GM06990 (cell line): ENCODE results near the gene NSD2.
"Not testable (repeated sequence)": the region's sequence is repeated elsewhere in the genome, so short reads cannot be mapped to it uniquely, and the experiment has no call there.

Source experiments
- DNase-seq: peaks from one replicate; pipeline ENCODE4 v3.0.0-alpha.2; 2011; ENCODE audit not compliant: insufficient read length; ENCODE audit errors: extremely low read depth
- H3K27me3 ChIP-seq: replicated peaks from 2 replicates; pipeline ENCODE4 v1.6.0; 2011; ENCODE audit warnings: low read length; ENCODE audit not compliant: control insufficient read depth, insufficient read depth
- H3K36me3 ChIP-seq: 2 replicates; pipeline ENCODE4 v1.5.1; 2011; ENCODE audit warnings: low read length; ENCODE audit not compliant: control insufficient read depth, insufficient read depth
- H3K4me3 ChIP-seq: replicated peaks from 2 replicates; pipeline ENCODE4 v1.5.1; 2011; ENCODE audit warnings: low read depth, mild to moderate bottlenecking, control low read depth, low read length
- TF ChIP-seq, protein P1 (sequence below): IDR thresholded peaks from 2 replicates; pipeline ENCODE4 v1.5.1; 2011; ENCODE audit warnings: low read length, control low read depth, mild to moderate bottlenecking, inconsistent platforms; ENCODE audit not compliant: insufficient read depth, poor library complexity, severe bottlenecking

NSD2 gene

GRCh38 chr4:1991596-1992434 lies 120.6 kb downstream of the NSD2 start:
- no peak for DNase-seq
- TF ChIP-seq, protein P1, sequence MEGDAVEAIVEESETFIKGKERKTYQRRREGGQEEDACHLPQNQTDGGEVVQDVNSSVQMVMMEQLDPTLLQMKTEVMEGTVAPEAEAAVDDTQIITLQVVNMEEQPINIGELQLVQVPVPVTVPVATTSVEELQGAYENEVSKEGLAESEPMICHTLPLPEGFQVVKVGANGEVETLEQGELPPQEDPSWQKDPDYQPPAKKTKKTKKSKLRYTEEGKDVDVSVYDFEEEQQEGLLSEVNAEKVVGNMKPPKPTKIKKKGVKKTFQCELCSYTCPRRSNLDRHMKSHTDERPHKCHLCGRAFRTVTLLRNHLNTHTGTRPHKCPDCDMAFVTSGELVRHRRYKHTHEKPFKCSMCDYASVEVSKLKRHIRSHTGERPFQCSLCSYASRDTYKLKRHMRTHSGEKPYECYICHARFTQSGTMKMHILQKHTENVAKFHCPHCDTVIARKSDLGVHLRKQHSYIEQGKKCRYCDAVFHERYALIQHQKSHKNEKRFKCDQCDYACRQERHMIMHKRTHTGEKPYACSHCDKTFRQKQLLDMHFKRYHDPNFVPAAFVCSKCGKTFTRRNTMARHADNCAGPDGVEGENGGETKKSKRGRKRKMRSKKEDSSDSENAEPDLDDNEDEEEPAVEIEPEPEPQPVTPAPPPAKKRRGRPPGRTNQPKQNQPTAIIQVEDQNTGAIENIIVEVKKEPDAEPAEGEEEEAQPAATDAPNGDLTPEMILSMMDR: no peak
- H3K4me3 ChIP-seq: no peak overlapping the region
- peaks cover 11% of the 10 kb centered on the region for H3K36me3 ChIP-seq
- H3K27me3 ChIP-seq: no peaks in the 10 kb centered on the region

DNA sequence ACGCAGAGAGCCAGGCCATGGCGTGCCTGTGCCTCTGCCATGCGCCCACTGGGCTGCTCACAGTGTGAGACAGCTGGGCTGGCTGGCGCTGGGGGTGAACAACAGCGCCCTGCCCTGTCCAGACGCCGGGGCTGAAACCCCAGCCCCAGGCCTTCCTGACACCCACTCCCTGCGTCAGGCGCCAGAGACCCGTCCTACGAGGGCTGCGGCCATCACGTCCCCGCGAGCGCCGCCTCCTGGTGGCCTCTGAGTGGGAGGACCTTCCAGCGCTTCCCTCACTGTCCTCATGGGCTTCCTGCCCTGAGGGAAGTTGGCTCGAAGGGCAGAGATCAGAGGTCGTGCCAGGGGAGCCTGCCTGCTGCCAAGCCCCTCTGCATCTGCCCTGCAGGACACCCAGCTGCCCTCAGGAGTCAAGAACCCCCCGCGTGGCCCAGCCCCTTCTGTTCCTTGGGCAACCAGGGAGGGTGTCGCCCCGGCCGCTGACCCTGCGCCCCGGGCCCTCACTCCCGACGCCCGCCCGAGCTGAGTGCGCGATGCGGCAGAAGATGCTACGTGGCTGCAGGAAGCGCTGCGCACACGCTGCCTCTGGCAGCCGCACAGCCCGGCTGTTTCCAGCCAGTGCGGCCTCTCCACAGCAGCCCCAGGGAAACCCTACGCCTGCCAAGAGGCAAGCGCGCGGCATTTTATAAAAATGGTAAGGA lies 121.4 kb downstream of the NSD2 start:
- H3K4me3 ChIP-seq: no peak overlapping the region
- TF ChIP-seq, protein P1: no peak
- no peaks in the 10 kb centered on the region for H3K27me3 ChIP-seq
- DNase-seq: no peak
- H3K36me3 ChIP-seq: peaks cover 11% of the 10 kb centered on the region

DNA sequence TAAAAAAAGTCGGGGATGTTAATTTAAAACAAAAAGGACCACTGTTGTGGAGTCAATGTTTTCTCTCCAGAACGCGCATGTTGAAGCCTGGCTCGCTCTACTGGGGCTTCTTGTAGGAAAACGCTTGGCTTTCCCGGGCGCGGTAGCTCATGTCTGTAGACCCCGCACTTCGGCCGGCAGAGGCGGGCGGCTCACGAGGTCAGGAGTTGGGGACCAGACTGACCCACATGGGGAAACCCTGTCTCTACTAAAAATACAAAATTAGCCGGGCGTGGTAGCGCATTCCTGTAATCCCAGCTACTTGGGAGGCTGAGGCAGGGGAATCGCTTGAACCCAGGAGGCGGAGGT lies 122.0 kb downstream of the NSD2 start:
- peaks cover 9% of the 10 kb centered on the region for H3K36me3 ChIP-seq
- no peak for DNase-seq
- H3K27me3 ChIP-seq: no peaks in the 10 kb centered on the region
- TF ChIP-seq, protein P1: no peak
- no peak overlapping the region for H3K4me3 ChIP-seq

- H3K27me3 ChIP-seq, DNase-seq, H3K36me3 ChIP-seq, H3K4me3 ChIP-seq: not testable (repeated sequence)
Measured at GRCh38 chr4:1993718-1994516, 122.7 kb downstream of the NSD2 start.

DNA sequence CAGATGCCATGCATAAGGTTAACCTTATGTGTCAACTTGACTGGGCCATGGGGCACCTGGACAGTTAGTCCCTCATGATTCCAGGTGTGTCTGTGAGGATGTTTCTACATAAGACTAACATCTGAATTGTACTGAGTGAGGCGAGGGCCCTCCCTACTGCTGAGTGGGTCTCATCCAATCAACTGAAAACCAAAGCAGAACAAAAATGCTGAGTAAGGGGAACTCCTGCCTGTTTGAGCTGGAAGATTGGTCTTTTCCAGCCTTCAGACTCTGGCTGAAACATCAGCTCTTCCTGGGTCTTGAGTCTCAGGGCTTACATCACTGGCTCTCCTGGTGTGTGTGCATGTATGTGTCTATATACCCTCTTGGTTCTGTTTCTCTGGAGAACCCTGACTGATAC lies 123.7 kb downstream of the NSD2 start:
- H3K36me3 ChIP-seq: peaks cover 5% of the 10 kb centered on the region
- H3K4me3 ChIP-seq: no peak overlapping the region
- no peaks in the 10 kb centered on the region for H3K27me3 ChIP-seq
- TF ChIP-seq, protein P1: no peak
- DNase-seq: no peak
